Activated naive CD4-positive, alpha-beta T cell treated with anti-CD3 and anti-CD28 coated beads, Interleukin-2, amount 10 ng/mL, durations not matched to agents 7 days and 5 days (primary cell): ENCODE results near the gene DNAJB5.

Experiments used
- CTCF ChIA-PET: fragments of 350-600 bp; sonication (Branson Sonifier 250); formaldehyde crosslinking; loops from one replicate; lab custom pipeline; 2021; ENCODE audit warnings: antibody characterized with exemption; lab: Charles Lee
- DNase-seq: peaks from one replicate; pipeline ENCODE4 v3.0.0-alpha.2; 2020
- H3K27ac Mint-ChIP-seq: one replicate; pipeline ENCODE4 v1.8.0; 2021; ENCODE audit warnings: mild to moderate bottlenecking, moderate library complexity, mixed read lengths
- H3K27me3 Mint-ChIP-seq: one replicate; pipeline ENCODE4 v1.8.0; 2021; ENCODE audit warnings: mild to moderate bottlenecking, mixed read lengths
- H3K36me3 Mint-ChIP-seq: one replicate; pipeline ENCODE4 v1.8.0; 2021; ENCODE audit warnings: mixed read lengths
- H3K4me1 Mint-ChIP-seq: one replicate; pipeline ENCODE4 v1.8.0; 2021; ENCODE audit warnings: mixed read lengths
- H3K4me3 Mint-ChIP-seq: one replicate; pipeline ENCODE4 v1.8.0; 2021; ENCODE audit warnings: mild to moderate bottlenecking, moderate library complexity, mixed read lengths
- H3K9me3 Mint-ChIP-seq: one replicate; pipeline ENCODE4 v1.8.0; 2021; ENCODE audit warnings: mixed read lengths

The DNAJB5 gene

DNA sequence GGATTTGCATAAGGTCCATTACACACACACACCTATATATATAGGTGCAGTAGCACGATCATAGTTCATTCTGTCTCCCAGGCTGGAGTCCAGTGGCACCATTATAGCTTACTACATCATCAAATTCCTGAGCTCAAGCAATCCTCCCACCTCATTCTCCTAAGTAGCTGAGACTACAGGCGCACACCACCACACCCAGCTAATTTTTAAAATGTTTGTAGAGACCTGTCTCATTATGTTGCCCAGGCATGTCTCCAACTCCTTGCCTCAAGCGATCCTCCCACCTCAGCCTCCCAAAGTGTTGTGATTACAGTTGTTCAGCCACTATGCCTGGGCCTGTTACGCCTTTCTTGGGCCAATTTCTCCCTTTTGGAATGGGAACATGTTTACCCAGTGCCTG lies 39.7 kb downstream of the DNAJB5 start:
- H3K4me3 Mint-ChIP-seq, result no peak overlapping the region
- peaks cover 16% of the 10 kb centered on the region for H3K4me1 Mint-ChIP-seq
- H3K27ac Mint-ChIP-seq, result no peak overlapping the region
- CTCF ChIA-PET, result interaction anchor here (0.7 kb wide), 1 partner anchor 22 kb away, joined by 3 read pairs; no protein-coding TSS in a partner anchor
- no peak for DNase-seq
- peaks cover 2% of the 10 kb centered on the region for H3K36me3 Mint-ChIP-seq
- no peaks in the 10 kb centered on the region for H3K27me3 Mint-ChIP-seq
- H3K9me3 Mint-ChIP-seq, result no peaks in the 10 kb centered on the region

DNA sequence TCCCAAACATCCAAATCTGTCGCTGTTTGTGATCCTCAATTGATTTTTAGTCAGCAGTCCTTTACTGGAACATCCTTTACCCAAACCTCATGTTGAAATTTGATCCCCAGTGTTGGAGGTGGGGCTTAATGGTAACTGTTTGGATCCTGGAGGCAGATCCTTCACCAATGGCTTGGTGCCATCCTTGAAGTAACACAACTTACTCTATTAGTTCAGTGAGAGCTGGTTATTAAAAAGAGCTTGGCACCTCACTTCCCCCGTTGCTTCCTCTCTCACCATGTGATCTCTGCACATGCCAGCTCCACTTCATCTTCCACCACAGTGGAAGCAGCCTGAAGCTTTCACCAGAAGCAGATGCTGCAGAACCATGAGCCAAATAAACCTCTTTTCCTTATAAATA lies 40.3 kb downstream of the DNAJB5 start:
- H3K4me3 Mint-ChIP-seq, result no peak overlapping the region
- H3K27ac Mint-ChIP-seq, result no peak overlapping the region
- H3K9me3 Mint-ChIP-seq, result no peaks in the 10 kb centered on the region
- CTCF ChIA-PET, result interaction anchor here (0.7 kb wide), 1 partner anchor 22 kb away, joined by 3 read pairs; no protein-coding TSS in a partner anchor
- peaks cover 2% of the 10 kb centered on the region for H3K36me3 Mint-ChIP-seq
- H3K27me3 Mint-ChIP-seq, result no peaks in the 10 kb centered on the region
- H3K4me1 Mint-ChIP-seq, result peaks cover 16% of the 10 kb centered on the region
- no peak for DNase-seq

DNA sequence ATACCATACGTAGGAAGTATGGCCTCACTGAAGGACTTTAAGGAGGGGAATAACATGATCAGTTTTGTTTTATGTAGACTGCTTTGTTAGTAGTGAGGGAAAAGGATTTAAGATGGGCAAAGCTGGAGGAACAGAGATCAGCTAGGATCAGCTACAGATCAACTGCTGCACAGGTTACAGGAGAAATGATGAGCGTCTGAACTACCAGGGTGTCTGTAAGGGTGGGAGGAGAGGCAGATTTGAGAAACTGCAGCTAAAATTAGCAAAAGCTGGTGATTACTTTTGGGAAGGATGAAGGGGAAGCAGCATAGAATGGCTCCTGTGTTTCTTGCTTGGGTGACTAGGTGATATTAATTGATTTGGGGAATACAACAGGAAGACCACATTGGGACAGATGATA lies 43.6 kb downstream of the DNAJB5 start:
- Mint-ChIP-seq H3K9me3 (no peaks in the 10 kb centered on the region), H3K27ac (peak overlapping the region; percentile 12), H3K27me3 (no peaks in the 10 kb centered on the region), H3K36me3 (peaks cover 1% of the 10 kb centered on the region), H3K4me3 (no peak overlapping the region), H3K4me1 (peaks cover 8% of the 10 kb centered on the region)
- no peak for DNase-seq
- CTCF ChIA-PET, result interaction anchor here (0.9 kb wide), 2 partner anchors 17 to 38 kb away, joined by 3 read pairs; no protein-coding TSS in a partner anchor

DNA sequence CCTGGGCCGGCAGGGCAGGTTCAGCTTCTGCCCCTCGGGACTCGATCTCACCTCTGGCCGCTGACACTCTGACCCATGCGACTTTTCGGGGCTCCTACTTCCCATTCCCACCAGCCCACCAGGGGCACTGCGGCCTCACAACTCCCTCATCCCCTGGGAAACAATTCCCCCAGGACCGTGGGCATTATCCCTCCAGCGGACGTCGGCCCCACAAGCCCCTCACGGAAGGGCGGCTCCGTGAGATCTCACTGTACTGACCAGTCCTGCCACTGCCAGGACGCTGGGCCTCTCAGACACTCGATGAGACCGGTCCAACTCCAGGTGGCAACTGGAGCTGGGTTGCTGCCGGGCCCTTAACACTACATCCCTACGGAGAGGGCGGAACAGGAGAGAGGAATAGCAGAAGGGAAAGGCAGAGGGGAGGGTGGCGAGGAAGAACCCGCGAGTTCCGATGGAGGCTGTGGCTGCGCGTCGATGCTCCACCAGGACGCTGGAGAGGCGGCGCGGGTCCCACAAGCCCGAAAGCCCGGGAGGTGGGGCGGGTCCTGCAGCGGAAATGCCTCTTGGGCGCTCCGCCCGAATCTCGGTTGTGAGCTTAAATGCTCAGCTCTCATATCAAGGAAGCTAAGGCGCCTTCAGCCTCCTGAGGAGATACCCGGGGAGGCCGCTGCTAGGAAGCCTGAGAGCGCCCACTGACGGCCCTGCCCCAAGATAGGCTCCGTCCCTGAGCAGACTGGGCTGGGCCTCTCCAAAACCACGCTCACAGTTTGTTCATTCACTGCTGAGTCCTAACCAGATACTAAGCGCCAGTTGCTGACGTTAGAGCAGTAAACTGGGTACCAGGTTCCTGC lies 46.5 kb downstream of the DNAJB5 start:
- no peaks in the 10 kb centered on the region for H3K36me3 Mint-ChIP-seq
- peak; percentile 78 for DNase-seq
- no peaks in the 10 kb centered on the region for H3K9me3 Mint-ChIP-seq
- CTCF ChIA-PET, result interaction anchor here (0.6 to 1.7 kb wide), 4 partner anchors 8 to 137 kb away, joined by 3 to 7 read pairs (median 4); no protein-coding TSS in a partner anchor
- H3K4me1 Mint-ChIP-seq, result peaks cover 6% of the 10 kb centered on the region
- no peaks in the 10 kb centered on the region for H3K27me3 Mint-ChIP-seq
- H3K27ac Mint-ChIP-seq, result peak overlapping the region; percentile 47
- peak overlapping the region; percentile 55 for H3K4me3 Mint-ChIP-seq

DNA sequence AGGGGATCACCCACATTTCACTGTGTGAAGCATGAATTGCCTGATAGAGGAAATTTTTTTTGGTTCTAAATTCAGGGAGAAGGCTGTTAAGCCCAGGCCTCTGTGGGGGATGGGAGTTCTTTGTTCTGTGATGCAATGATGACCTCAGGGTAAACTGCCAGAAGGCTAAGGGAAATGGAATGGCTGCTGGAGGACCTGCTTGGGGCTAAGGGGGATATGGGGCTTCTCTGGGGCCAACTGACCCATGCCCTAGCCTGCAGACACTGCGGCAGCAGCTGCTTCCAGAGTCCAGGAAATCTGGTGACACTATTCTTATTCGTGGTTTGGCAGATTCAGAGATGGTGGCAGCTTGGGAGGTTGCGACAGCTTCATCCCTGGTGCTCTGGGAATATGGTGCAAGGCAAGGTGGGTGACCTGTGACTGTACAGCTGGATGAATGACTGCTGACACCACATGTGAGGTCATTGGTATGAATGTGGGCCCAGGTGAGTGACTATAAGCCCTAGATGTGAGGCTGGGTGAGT lies 52.6 kb downstream of the DNAJB5 start:
- Mint-ChIP-seq H3K4me1 (no peaks in the 10 kb centered on the region), H3K9me3 (no peaks in the 10 kb centered on the region), H3K27ac (peak overlapping the region; percentile 58), H3K27me3 (no peaks in the 10 kb centered on the region), H3K4me3 (no peak overlapping the region), H3K36me3 (peaks cover 5% of the 10 kb centered on the region)
- no peak for DNase-seq
- CTCF ChIA-PET, result interaction anchor here (0.7 to 1.9 kb wide), 4 partner anchors 9 to 143 kb away, joined by 3 to 5 read pairs (median 3); no protein-coding TSS in a partner anchor

DNA sequence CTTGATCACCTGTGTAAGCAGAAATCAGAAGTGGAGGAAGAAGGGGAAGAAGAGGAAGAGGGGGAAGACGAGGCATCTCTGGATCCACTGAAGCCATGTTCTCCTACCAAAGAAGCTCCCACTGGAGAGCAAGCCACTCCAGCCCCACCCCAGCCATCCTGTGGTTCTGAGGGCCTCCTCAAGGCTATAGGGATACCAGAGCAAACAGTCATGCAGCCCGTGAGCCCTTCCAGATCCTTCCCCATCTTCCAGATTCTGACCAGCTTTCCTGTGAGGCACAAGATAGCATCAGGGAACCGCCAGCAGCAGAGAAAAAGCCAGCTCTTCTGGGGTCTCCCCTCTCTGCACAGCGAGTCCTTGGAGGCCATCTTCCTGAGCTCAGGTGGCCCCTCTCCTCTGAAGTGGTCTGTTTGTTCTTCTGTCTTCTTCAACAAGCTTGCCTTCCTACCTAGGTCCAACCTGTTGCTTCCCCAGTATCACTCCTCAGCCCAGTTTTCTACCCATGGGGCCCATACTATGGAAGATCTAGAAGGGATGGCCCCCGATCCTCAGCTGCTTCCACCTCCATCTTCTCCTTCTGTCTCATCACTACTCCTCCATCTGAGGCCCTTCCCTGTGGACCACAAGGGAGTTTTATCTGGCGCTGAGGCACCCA lies 53.5 kb downstream of the DNAJB5 start:
- no peak for DNase-seq
- Mint-ChIP-seq H3K27me3 (no peaks in the 10 kb centered on the region), H3K36me3 (peaks cover 5% of the 10 kb centered on the region), H3K9me3 (no peaks in the 10 kb centered on the region), H3K4me3 (no peak overlapping the region), H3K27ac (peak overlapping the region; percentile 9), H3K4me1 (no peaks in the 10 kb centered on the region)
- CTCF ChIA-PET, result interaction anchor here (1.3 to 1.9 kb wide), 5 partner anchors 7 to 283 kb away, joined by 3 to 8 read pairs (median 3); no protein-coding TSS in a partner anchor

DNA sequence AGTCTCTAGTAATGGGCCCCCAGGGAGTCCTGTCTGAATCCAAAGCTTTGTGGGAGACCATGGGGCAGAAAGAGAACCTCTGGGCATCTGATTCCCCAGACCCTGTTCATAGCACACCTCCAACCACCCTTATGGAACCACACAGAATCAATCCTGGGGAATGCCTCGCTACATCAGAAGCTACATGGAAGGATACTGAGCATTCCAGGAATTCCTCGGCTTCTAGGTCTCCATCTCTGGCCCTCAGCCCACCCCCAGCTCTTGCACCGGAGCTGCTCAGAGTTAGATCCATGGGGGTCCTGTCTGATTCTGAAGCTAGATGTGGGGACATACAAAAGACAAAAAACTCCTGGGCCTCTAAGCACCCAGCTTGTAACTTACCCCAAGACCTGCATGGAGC lies 54.5 kb downstream of the DNAJB5 start:
- H3K27ac Mint-ChIP-seq, result no peak overlapping the region
- DNase-seq, result no peak
- H3K4me3 Mint-ChIP-seq, result no peak overlapping the region
- no peaks in the 10 kb centered on the region for H3K9me3 Mint-ChIP-seq
- H3K4me1 Mint-ChIP-seq, result no peaks in the 10 kb centered on the region
- H3K27me3 Mint-ChIP-seq, result no peaks in the 10 kb centered on the region
- CTCF ChIA-PET, result interaction anchor here (1.4 to 1.9 kb wide), 4 partner anchors 8 to 284 kb away, joined by 3 to 8 read pairs (median 4); no protein-coding TSS in a partner anchor
- H3K36me3 Mint-ChIP-seq, result peaks cover 12% of the 10 kb centered on the region
